Measurements from ENCODE around the gene PITPNM2.

The PITPNM2 gene

GRCh38 chr12:123142921-123143735, 7.8 kb downstream of the PITPNM2 start:
- DNase-seq = no peak

GRCh38 chr12:123142518-123142840, 8.4 kb downstream of the PITPNM2 start:
- no peak for DNase-seq

- DNase-seq = no peak
Measured at GRCh38 chr12:123141615-123142517, 9.0 kb downstream of the PITPNM2 start.

GRCh38 chr12:123140676-123141614, 9.9 kb downstream of the PITPNM2 start:
- no peak for DNase-seq

GRCh38 chr12:123139926-123140675, 10.8 kb downstream of the PITPNM2 start:
- DNase-seq = peak; percentile 31

- DNase-seq = no peak
Measured at GRCh38 chr12:123135688-123136087, 15.2 kb downstream of the PITPNM2 start.

GRCh38 chr12:123134826-123135225, 16.1 kb downstream of the PITPNM2 start:
- no peak for DNase-seq

- no peak for DNase-seq
Measured at GRCh38 chr12:123134271-123134671, 16.6 kb downstream of the PITPNM2 start.

- no peak for DNase-seq
Measured at GRCh38 chr12:123133701-123134100, 17.2 kb downstream of the PITPNM2 start.

GRCh38 chr12:123132951-123133619, 17.8 kb downstream of the PITPNM2 start:
- DNase-seq = no peak

- no peak for DNase-seq
Measured at GRCh38 chr12:123131879-123132402, 18.9 kb downstream of the PITPNM2 start.

- DNase-seq = no peak
Measured at GRCh38 chr12:123131291-123131832, 19.5 kb downstream of the PITPNM2 start.

GRCh38 chr12:123129621-123130020, 21.3 kb downstream of the PITPNM2 start:
- DNase-seq = no peak

GRCh38 chr12:123127182-123127495, 23.8 kb downstream of the PITPNM2 start:
- no peak for DNase-seq

GRCh38 chr12:123126294-123127181, 24.4 kb downstream of the PITPNM2 start:
- DNase-seq = no peak

- no peak for DNase-seq
Measured at GRCh38 chr12:123122626-123123025, 28.3 kb downstream of the PITPNM2 start.

- DNase-seq = no peak
Measured at GRCh38 chr12:123121670-123122069, 29.2 kb downstream of the PITPNM2 start.

GRCh38 chr12:123120452-123121166, 30.3 kb downstream of the PITPNM2 start:
- no peak for DNase-seq

GRCh38 chr12:123119808-123120207, 31.1 kb downstream of the PITPNM2 start:
- DNase-seq = no peak

Data from retina (tissue), 1 donor.